GM12873 (cell line): ENCODE results near the gene CAPN2.

ENCODE experiments used
- CTCF ChIP-seq: IDR thresholded peaks from 2 replicates; pipeline ENCODE4 v1.5.1; 2012; ENCODE audit warnings: low read depth, mild to moderate bottlenecking, moderate library complexity, low read length, control low read depth; ENCODE audit not compliant: insufficient read depth; ENCODE audit errors: missing control alignments

CAPN2 gene

GRCh38 chr1:223783676-223784075 is 71.3 kb downstream of the CAPN2 start:
- no peak for TF ChIP-seq CTCF

GRCh38 chr1:223784541-223784940 is 72.2 kb downstream of the CAPN2 start:
- no peak for TF ChIP-seq CTCF

- no peak for TF ChIP-seq CTCF
These were observed 73.5 kb downstream of the CAPN2 start for GRCh38 chr1:223785808-223786207.

GRCh38 chr1:223788746-223789415 is 76.5 kb downstream of the CAPN2 start:
- TF ChIP-seq CTCF = no peak

GRCh38 chr1:223792046-223792445 is 79.7 kb downstream of the CAPN2 start:
- no peak for TF ChIP-seq CTCF

- no peak for TF ChIP-seq CTCF
These were observed 81.4 kb downstream of the CAPN2 start for GRCh38 chr1:223793716-223794115.

GRCh38 chr1:223794136-223794880 is 82.0 kb downstream of the CAPN2 start:
- TF ChIP-seq CTCF = no peak
